HCT116 (cell line): ENCODE results near the gene ENOX1. TPM values are rescaled to one million over a fixed set of nuclear protein-coding genes. Genes with fewer than 3 reads are reported as not detected.

Experiments used
- ATAC-seq: fragments of 200-7000 bp; cut with Tn5 transposase; 2 replicates; pipeline ENCODE4 v1.9.1; 2020; ENCODE audit warnings: mild to moderate bottlenecking, moderate library complexity
- BruUV-seq: library from RNA; stranded (reverse); fragments of 400-500 nt; replicated peaks from 2 replicates; lab custom pipeline; 2021; lab: Mats Ljungman, UMichigan
- CTCF ChIA-PET: fragments of 300-600 bp; sonication (Branson Sonifier 250); formaldehyde crosslinking; loops from one replicate; lab custom pipeline; 2021; ENCODE audit warnings: antibody characterized with exemption; lab: Charles Lee
- POLR2A ChIA-PET: fragments of 300-600, 350-600 bp; sonication (Branson Sonifier 250); formaldehyde crosslinking; loops from one replicate; lab custom pipeline; 2021; ENCODE audit warnings: antibody characterized with exemption; lab: Charles Lee
- RAD21 ChIA-PET, 2 experiments: fragments of 300-600 bp; sonication (Branson Sonifier 250); formaldehyde crosslinking; loops; one replicate each; lab custom pipeline; 2023; ENCODE audit warnings: low total read pairs in 2 of 2; ENCODE audit not compliant: uncharacterized antibody in 2 of 2, unreplicated experiment in 2 of 2, low non-redundant PET in 1 of 2; lab: Charles Lee
- DNase-seq: peaks from one replicate; pipeline ENCODE4 v3.0.0-alpha.2; 2010; ENCODE audit warnings: low read depth, low spot score
- H2AFZ ChIP-seq: fragments of 200-600 bp; shearing (Covaris generic), sonication (generic); 2 replicates; pipeline ENCODE4 v1.6.1; 2017; ENCODE audit warnings: low read depth, mixed run types, mixed read lengths, antibody characterized with exemption, low read length; ENCODE audit not compliant: poor library complexity, severe bottlenecking
- H3K27ac ChIP-seq: 2 replicates; pipeline ENCODE4 v1.5.1; 2012; ENCODE audit warnings: low read depth, low read length
- H3K27me3 ChIP-seq: fragments of 200-600 bp; sonication (generic); 2 replicates; pipeline ENCODE4 v1.6.1; 2016; ENCODE audit warnings: mixed run types, low read length, mixed read lengths; ENCODE audit not compliant: insufficient read depth
- H3K36me3 ChIP-seq, 2 experiments: fragments of 200-500 bp in 1 of 2; fragments of 200-600 bp in 1 of 2; sonication (Bioruptor generic) in 1 of 2; sonication (generic) in 1 of 2; 2 replicates each; pipeline versions ENCODE4 v1.5.1 to v1.6.1; 2014 to 2016; ENCODE audit warnings: low read length in 2 of 2, inconsistent platforms in 1 of 2, mixed read lengths in 1 of 2, mixed run types in 1 of 2; ENCODE audit not compliant: insufficient read depth in 2 of 2, control insufficient read depth in 1 of 2
- H3K4me1 ChIP-seq, 2 experiments: fragments of 200-600 bp in 1 of 2; sonication (generic) in 1 of 2; 2 replicates each; pipeline versions ENCODE4 v1.5.1 to v1.6.1; 2012 to 2017; ENCODE audit warnings: low read length in 2 of 2, inconsistent platforms in 1 of 2, mild to moderate bottlenecking in 1 of 2, mixed read lengths in 1 of 2, mixed run types in 1 of 2, moderate library complexity in 1 of 2; ENCODE audit not compliant: insufficient read depth in 2 of 2, control insufficient read depth in 1 of 2
- H3K4me2 ChIP-seq: fragments of 200-600 bp; sonication (generic); 2 replicates; pipeline ENCODE4 v1.6.1; 2017; ENCODE audit warnings: mixed run types, low read length, mixed read lengths
- H3K4me3 ChIP-seq, 2 experiments: fragments of 200-600 bp in 1 of 2; sonication (generic) in 1 of 2; replicated peaks in 1 of 2; 2 replicates each; pipeline ENCODE4 v1.5.1; 2011 to 2016; ENCODE audit warnings: low read length in 2 of 2, control low read depth in 1 of 2, low read depth in 1 of 2, mild to moderate bottlenecking in 1 of 2, mixed read lengths in 1 of 2, mixed run types in 1 of 2
- H3K79me2 ChIP-seq: fragments of 200-600 bp; sonication (generic); 2 replicates; pipeline ENCODE4 v1.6.1; 2017; ENCODE audit warnings: mild to moderate bottlenecking, mixed run types, low read length, moderate library complexity, mixed read lengths; ENCODE audit not compliant: insufficient read depth
- H3K9ac ChIP-seq: fragments of 200-600 bp; sonication (generic); 2 replicates; pipeline ENCODE4 v1.6.1; 2016; ENCODE audit warnings: low read length, mixed read lengths
- H3K9me2 ChIP-seq: fragments of 200-600 bp; sonication (generic), shearing (Covaris generic); 2 replicates; pipeline ENCODE4 v1.6.1; 2017; ENCODE audit warnings: mixed run types, mild to moderate bottlenecking, moderate library complexity; ENCODE audit not compliant: insufficient read depth
- H3K9me3 ChIP-seq, 2 experiments: fragments of 200-500 bp in 1 of 2; fragments of 200-600 bp in 1 of 2; sonication (Bioruptor generic) in 1 of 2; sonication (generic) in 1 of 2; 2 replicates each; pipeline ENCODE4 v1.6.1; 2014 to 2017; ENCODE audit warnings: low read length in 2 of 2, mixed read lengths in 2 of 2, inconsistent platforms in 1 of 2, low read depth in 1 of 2, mild to moderate bottlenecking in 1 of 2, mixed run types in 1 of 2, moderate library complexity in 1 of 2; ENCODE audit not compliant: control insufficient read depth in 1 of 2, insufficient read depth in 1 of 2
- H4K20me1 ChIP-seq: fragments of 200-600 bp; sonication (generic), shearing (Covaris generic); 2 replicates; pipeline ENCODE4 v1.6.1; 2017; ENCODE audit warnings: mixed run types, mild to moderate bottlenecking, moderate library complexity; ENCODE audit not compliant: insufficient read depth
- CTCF ChIP-seq, 3 experiments: fragments of 200-600 bp in 1 of 3; sonication (generic) in 1 of 3; IDR thresholded peaks in 2 of 3; conservative IDR thresholded peaks in 1 of 3; 2 replicates each; pipeline ENCODE4 v1.5.1; 2012 to 2017; ENCODE audit warnings: low read depth in 2 of 3, low read length in 2 of 3, antibody characterized with exemption in 1 of 3, borderline replicate concordance in 1 of 3, control low read depth in 1 of 3, mild to moderate bottlenecking in 1 of 3, mixed read lengths in 1 of 3, mixed run types in 1 of 3, moderate library complexity in 1 of 3; ENCODE audit not compliant: insufficient read depth in 1 of 3
- ELF1 ChIP-seq: IDR thresholded peaks from 2 replicates; pipeline ENCODE4 v1.6.1; 2012; ENCODE audit warnings: low read depth, borderline replicate concordance
- JUND ChIP-seq: IDR thresholded peaks from 2 replicates; pipeline ENCODE4 v1.6.1; 2012
- MAX ChIP-seq: IDR thresholded peaks from 2 replicates; pipeline ENCODE4 v1.6.1; 2012
- POLR2AphosphoS5 ChIP-seq: IDR thresholded peaks from 2 replicates; pipeline ENCODE4 v1.6.1; 2011; ENCODE audit warnings: mild to moderate bottlenecking, low read depth, low read length, moderate library complexity
- RAD21 ChIP-seq: IDR thresholded peaks from 2 replicates; pipeline ENCODE4 v1.6.1; 2012; ENCODE audit warnings: low read depth, mild to moderate bottlenecking
- SIN3A ChIP-seq: IDR thresholded peaks from 2 replicates; pipeline ENCODE4 v1.6.1; 2012; ENCODE audit warnings: low read depth
- SRF ChIP-seq: IDR thresholded peaks from 2 replicates; pipeline ENCODE4 v1.6.1; 2012; ENCODE audit warnings: low read depth
- TCF7L2 ChIP-seq: IDR thresholded peaks from 2 replicates; pipeline ENCODE4 v1.7.0; 2011; ENCODE audit warnings: borderline replicate concordance, inconsistent platforms; ENCODE audit not compliant: insufficient read depth, insufficient read length; ENCODE audit errors: extremely low read depth
- YY1 ChIP-seq: IDR thresholded peaks from 2 replicates; pipeline ENCODE4 v1.6.1; 2011; ENCODE audit warnings: low read length, low read depth, moderate library complexity, mild to moderate bottlenecking; ENCODE audit not compliant: insufficient replicate concordance; ENCODE audit errors: extremely low read depth
- ZBTB33 ChIP-seq: IDR thresholded peaks from 2 replicates; pipeline ENCODE4 v1.6.1; 2011; ENCODE audit warnings: mild to moderate bottlenecking, low read length, moderate library complexity; ENCODE audit not compliant: insufficient replicate concordance; ENCODE audit errors: extremely low read depth
- ZNF274 ChIP-seq: fragments of 200-500 bp; sonication (Bioruptor generic); IDR thresholded peaks from 2 replicates; pipeline ENCODE4 v1.6.1; 2014; ENCODE audit warnings: mild to moderate bottlenecking, low read depth, low read length, inconsistent platforms
- intact Hi-C: fragments of 100-400 bp; cut with micrococcal nuclease; formaldehyde crosslinking; loops from 2 replicates; pipeline ENCODE4 v1.10.0; 2022
- total RNA-seq: library from RNA; stranded (reverse); gene quantifications from one replicate; pipeline ENCODE4 v1.2.1, GENCODE V29; 2021; ENCODE audit not compliant: unreplicated experiment

Gene ENOX1
- total RNA-seq, 1 experiment from 2014 or later, result 4.5 TPM

GRCh38 chr13:43326100-43326499 lies 460.7 kb downstream of the ENOX1 start:
- ATAC-seq (no peak), DNase-seq (no peak)
- Histone ChIP-seq H4K20me1 (no peaks in the 10 kb centered on the region), H3K27ac (no peak overlapping the region), H3K4me3 (no peak overlapping the region), H3K36me3 (no peaks in the 10 kb centered on the region), H3K9ac (no peak overlapping the region), H3K27me3 (no peaks in the 10 kb centered on the region; the same call in 1 of the 2 replicates), H3K9me2 (no peaks in the 10 kb centered on the region), H3K4me1 (no peaks in the 10 kb centered on the region), H3K4me2 (no peak overlapping the region), H3K79me2 (no peaks in the 10 kb centered on the region), H3K9me3 (no peaks in the 10 kb centered on the region), H2AFZ (no peak overlapping the region)
- no TSS peak for BruUV-seq
- RAD21 ChIA-PET, result no interaction called here
- intact Hi-C loops, result no loop called here
- TF ChIP-seq MAX (no peak), ZBTB33 (no peak), SRF (no peak), SIN3A (no peak), ELF1 (no peak), CTCF (IDR thresholded peaks at IDR 0.05 in 2 of 3, conservative IDR thresholded peaks at IDR 0.05 in 1 of 3; ENCODE audit: borderline replicate concordance in 1 of 3, insufficient read depth in 1 of 3, low read depth in 2 of 3, low read length in 2 of 3) (no peak), YY1 (no peak), POLR2AphosphoS5 (no peak), RAD21 (no peak), TCF7L2 (no peak), JUND (no peak), ZNF274 (no peak)
- CTCF ChIA-PET, result no interaction called here
- POLR2A ChIA-PET, result no interaction called here
